OCI-M2 (cell line): ENCODE data around the gene TUT7.
A peak's percentile ranks its signal among the peaks of the same experiment; 100 is the strongest.
"Not testable (repeated sequence)": the region's sequence is repeated elsewhere in the genome, so short reads cannot be mapped to it uniquely, and the experiment has no call there.

Experiments used
- DNase-seq: peaks from one replicate; lab custom pipeline; 2025; ENCODE audit not compliant: unreplicated experiment; lab: John Stamatoyannopoulos, UW

The TUT7 gene, protein sequence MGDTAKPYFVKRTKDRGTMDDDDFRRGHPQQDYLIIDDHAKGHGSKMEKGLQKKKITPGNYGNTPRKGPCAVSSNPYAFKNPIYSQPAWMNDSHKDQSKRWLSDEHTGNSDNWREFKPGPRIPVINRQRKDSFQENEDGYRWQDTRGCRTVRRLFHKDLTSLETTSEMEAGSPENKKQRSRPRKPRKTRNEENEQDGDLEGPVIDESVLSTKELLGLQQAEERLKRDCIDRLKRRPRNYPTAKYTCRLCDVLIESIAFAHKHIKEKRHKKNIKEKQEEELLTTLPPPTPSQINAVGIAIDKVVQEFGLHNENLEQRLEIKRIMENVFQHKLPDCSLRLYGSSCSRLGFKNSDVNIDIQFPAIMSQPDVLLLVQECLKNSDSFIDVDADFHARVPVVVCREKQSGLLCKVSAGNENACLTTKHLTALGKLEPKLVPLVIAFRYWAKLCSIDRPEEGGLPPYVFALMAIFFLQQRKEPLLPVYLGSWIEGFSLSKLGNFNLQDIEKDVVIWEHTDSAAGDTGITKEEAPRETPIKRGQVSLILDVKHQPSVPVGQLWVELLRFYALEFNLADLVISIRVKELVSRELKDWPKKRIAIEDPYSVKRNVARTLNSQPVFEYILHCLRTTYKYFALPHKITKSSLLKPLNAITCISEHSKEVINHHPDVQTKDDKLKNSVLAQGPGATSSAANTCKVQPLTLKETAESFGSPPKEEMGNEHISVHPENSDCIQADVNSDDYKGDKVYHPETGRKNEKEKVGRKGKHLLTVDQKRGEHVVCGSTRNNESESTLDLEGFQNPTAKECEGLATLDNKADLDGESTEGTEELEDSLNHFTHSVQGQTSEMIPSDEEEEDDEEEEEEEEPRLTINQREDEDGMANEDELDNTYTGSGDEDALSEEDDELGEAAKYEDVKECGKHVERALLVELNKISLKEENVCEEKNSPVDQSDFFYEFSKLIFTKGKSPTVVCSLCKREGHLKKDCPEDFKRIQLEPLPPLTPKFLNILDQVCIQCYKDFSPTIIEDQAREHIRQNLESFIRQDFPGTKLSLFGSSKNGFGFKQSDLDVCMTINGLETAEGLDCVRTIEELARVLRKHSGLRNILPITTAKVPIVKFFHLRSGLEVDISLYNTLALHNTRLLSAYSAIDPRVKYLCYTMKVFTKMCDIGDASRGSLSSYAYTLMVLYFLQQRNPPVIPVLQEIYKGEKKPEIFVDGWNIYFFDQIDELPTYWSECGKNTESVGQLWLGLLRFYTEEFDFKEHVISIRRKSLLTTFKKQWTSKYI (N-terminal part only)

GRCh38 chr9:86354011-86354817, at the start of gene TUT7:
TSS of gene TUT7 (minus strand) at chr9:86354410. CDS start at chr9:86353199, 1,211 bp downstream.
- peak; percentile 14 for DNase-seq

DNA sequence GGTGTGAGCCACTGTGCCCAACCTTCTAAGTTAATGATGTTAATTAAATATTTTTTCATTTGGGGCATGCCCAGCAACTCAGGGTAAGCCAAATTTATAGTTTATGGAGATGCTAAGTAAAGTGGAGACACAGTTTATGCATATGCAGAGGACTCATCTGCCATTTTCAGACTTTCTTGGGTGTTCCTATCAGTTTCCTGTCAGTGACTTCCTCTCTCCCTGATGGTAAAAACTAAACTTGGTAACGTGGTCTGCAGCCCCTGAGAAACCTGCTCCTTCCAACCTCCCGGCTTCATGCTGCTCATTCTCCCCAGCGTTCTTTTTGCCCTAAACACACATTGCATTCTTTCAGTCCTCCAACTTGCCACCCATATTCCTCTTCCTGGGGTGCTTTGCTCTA, 48.4 kb upstream of the TUT7 start:
- no peak for DNase-seq

- no peak for DNase-seq
These were observed 42.2 kb upstream of the TUT7 start for GRCh38 chr9:86396412-86396811.

DNA sequence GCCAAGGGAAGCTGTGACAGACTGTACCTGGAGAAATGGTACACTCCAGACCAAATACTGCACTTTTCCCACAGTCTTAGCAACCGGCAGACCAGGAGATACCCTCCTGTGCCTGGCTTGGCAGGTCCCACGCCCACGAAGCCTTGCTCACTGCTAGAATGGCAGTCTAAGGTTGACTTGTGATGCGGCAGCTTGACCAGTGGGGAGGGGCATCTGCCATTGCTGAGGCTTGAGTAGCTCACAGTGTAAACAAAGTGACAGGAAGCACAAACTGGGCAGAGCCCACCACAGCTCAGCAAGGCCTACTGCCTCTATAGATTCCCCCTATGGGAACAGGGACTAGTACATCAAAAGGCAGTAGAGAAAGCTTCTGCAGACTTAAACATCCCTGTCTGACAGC, 36.0 kb upstream of the TUT7 start:
- not testable (repeated sequence) for DNase-seq

GRCh38 chr9:86389628-86390027, 35.4 kb upstream of the TUT7 start:
- no peak for DNase-seq

DNA sequence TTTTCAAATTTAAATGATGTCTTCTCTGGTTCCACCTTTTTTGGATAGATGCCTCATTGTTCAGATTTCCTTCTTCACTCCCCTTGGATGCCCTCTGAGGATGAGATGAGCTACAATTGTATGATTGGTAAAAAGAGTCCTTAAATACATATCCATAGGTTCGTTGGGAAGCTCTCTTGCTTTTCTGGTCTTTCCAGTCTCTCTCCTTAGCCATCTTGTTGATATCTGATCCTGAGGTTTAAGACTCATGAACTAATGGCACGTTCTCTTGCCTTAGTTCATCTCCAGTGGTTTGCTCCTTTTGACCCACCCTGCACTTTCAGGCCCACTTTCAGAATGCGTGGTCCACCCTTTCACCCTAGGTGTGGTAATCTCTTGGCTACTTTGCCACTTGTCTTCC, 33.2 kb upstream of the TUT7 start:
- DNase-seq = no peak

- DNase-seq = not testable (repeated sequence)
These were observed 28.8 kb upstream of the TUT7 start for GRCh38 chr9:86383000-86383399.

DNA sequence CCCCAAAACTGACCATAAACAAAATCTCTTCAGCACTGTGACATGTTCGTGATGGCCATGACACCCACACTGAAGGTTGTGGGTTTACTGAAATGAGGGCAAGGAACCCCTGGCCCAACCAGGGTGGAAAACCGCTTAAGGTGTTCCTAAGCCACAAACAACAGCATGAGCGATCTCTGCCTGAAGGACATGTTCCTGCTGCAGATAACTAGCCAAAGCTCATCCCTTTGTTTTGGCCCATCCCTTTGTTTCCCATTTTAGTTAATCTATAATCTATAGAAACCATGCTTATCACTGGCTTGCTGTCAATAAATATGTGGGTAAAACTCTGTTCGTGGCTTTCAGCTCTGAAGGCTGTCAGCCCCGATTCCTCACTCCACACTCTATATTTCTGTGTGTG, 21.8 kb upstream of the TUT7 start:
- DNase-seq = no peak

GRCh38 chr9:86369810-86370209, 15.6 kb upstream of the TUT7 start:
- DNase-seq = no peak

DNA sequence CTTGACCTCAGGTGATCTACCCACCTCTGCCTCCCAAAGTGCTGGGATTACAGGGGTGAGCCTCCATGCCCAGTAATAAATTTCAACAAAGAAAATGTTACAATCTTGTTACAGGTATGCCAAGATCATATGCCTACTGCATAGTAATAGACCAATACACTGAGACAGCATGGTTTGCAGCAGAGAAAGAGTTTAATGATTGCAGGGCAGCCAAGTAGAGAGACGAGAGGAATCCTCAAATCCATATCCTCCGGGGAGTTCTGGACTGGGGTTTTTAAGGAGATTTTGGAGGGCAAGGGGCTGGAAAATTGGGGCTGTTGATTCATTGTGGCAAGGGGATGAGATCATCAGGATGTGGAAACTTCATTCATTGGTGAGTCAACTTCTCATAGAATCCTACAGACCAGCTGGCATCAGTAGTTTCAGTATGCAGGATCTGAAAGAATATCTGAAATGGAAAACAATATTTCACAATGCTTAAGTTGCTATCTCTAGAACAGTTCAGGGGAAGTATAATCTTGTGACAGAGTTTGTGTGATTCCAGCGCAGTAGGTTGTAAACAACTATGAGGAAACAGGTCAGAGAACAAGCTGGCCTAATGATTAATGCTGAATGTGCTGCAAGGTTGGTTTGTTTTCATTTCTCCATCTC, 14.8 kb upstream of the TUT7 start:
- no peak for DNase-seq

- no peak for DNase-seq
These were observed 7.0 kb upstream of the TUT7 start for GRCh38 chr9:86361176-86361575.

DNA sequence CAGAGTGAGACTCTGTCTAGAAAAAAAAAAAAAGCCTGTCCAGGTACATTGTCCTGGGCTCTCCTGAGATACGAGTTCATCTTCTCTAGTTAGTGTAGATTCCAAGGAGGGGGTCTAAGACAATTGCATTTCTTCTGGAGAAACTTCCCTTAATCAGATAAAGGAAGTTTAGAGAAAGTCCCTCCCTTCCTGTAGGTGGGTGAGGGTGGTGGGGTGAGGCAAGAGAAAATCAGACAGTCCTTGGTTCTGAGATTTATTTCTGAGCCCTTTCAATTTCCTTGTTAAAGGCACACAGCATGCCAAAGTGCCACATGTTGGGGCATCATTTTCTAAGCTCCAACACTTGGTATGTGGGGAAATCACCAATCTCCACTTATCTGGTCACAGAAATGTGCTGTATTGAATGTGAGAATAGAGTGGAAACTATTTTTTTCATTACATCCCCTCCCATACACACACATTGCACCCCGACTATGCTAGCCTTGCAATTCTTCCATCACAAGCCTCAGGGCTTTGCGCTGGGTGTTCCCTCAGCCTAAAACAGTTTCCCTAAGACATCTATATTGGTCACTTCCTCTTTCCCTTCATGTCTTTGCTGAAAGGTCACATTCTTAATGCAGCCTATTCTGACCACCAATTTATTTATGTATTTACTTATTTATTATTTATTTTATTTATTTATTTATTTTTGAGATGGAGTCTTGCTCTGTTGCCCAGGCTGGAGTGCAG, 5.1 kb upstream of the TUT7 start:
- no peak for DNase-seq

DNA sequence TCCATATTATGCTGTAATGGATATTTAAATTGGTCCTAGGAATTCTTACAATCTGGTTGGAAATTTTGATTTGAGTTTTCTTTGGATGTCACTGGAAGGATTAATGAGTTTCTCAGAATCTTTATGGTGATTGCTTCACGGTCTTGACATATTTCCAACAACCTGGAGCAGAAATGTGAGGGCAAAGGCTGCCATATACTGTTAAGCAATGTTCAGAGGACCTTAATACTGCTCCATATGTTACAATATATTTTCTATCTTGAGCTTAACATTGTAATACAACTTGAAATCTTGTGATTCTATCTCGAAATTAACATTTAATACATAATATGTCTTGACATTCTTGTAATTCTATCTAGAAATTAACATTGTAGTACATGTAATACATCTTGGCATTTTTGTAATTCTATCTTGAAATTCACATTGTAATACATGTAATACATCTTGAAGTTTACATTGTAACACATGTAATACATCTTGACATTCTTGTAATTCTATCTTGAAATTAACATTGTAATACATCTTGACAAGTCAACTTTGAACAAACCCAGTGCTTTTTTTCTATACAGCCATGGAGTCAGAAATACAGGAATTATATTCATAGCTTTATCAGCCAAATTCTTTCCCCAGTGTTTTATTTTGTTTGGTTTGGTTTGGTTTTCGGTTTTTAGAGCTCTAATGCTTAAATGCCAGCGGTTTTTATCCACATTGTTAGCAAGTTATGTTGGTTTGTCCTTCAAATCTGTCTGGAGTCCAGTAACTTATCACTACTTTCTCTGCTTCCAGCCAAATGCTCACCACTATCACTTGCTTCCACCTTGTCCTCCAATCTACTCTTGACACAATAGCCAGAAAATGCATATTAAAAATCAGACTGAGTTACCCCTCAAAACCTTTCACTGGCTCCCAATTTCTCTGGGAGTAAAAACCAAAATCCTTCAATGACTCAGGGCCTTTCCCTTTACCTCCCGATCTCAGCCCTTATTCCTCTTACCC, 3.0 kb upstream of the TUT7 start:
- no peak for DNase-seq

GRCh38 chr9:86355814-86356213, 1.6 kb upstream of the TUT7 start:
- no peak for DNase-seq

- DNase-seq = no peak
These were observed 654 bp upstream of the TUT7 start for GRCh38 chr9:86354818-86355309.

- DNase-seq = no peak
These were observed 577 bp downstream of the TUT7 start for GRCh38 chr9:86353655-86354010.

GRCh38 chr9:86352440-86353077, 1.7 kb downstream of the TUT7 start:
- no peak for DNase-seq

GRCh38 chr9:86351880-86352279, 2.3 kb downstream of the TUT7 start:
- no peak for DNase-seq
